Activated naive CD4-positive, alpha-beta T cell treated with anti-CD3 and anti-CD28 coated beads for 36 hours (primary cell): ENCODE data around the gene ZNF618. TPM values are rescaled to one million over a fixed set of nuclear protein-coding genes. Genes with fewer than 3 reads are reported as not detected.
A peak's percentile ranks its signal among the peaks of the same experiment; 100 is the strongest.

ENCODE experiments used
- CTCF ChIA-PET: fragments of 350-600 bp; sonication (Branson Sonifier 250); formaldehyde crosslinking; loops from one replicate; lab custom pipeline; 2021; ENCODE audit warnings: antibody characterized with exemption; lab: Charles Lee
- DNase-seq: peaks from one replicate; pipeline ENCODE4 v3.0.0-alpha.2; 2020
- H3K27ac Mint-ChIP-seq: one replicate; pipeline ENCODE4 v1.8.0; 2021; ENCODE audit warnings: mild to moderate bottlenecking, mixed read lengths
- H3K27me3 Mint-ChIP-seq: one replicate; pipeline ENCODE4 v1.8.0; 2021; ENCODE audit warnings: low read depth, mixed read lengths
- H3K36me3 Mint-ChIP-seq: one replicate; pipeline ENCODE4 v1.8.0; 2021; ENCODE audit warnings: low read depth, mixed read lengths
- H3K4me1 Mint-ChIP-seq: one replicate; pipeline ENCODE4 v1.8.0; 2021; ENCODE audit warnings: low read depth, mixed read lengths
- H3K4me3 Mint-ChIP-seq: one replicate; pipeline ENCODE4 v1.8.0; 2021; ENCODE audit warnings: mild to moderate bottlenecking, moderate library complexity, mixed read lengths
- H3K9me3 Mint-ChIP-seq: one replicate; pipeline ENCODE4 v1.8.0; 2021; ENCODE audit warnings: mixed read lengths
- intact Hi-C: fragments of 100-400 bp; cut with micrococcal nuclease; formaldehyde crosslinking; loops from one replicate; pipeline ENCODE4 v1.15.1; 2023
- total RNA-seq, 2 experiments: library from RNA; stranded (reverse); gene quantifications; one replicate each; pipeline ENCODE4 v1.2.3, GENCODE V29; 2021

The ZNF618 gene
- total RNA-seq, 2 experiments from 2014 or later: 0.02 to 0.10 TPM

- Mint-ChIP-seq H3K9me3 (no peaks in the 10 kb centered on the region), H3K36me3 (no peaks in the 10 kb centered on the region), H3K4me1 (no peaks in the 10 kb centered on the region), H3K27ac (no peak overlapping the region), H3K27me3 (no peaks in the 10 kb centered on the region), H3K4me3 (no peak overlapping the region)
- intact Hi-C loops: no loop called here
- CTCF ChIA-PET: no interaction called here
- DNase-seq: no peak
These were observed 81.8 kb downstream of the ZNF618 start for GRCh38 chr9:113957821-113958341.

GRCh38 chr9:113958556-113958955 lies 82.4 kb downstream of the ZNF618 start:
- Mint-ChIP-seq H3K4me1 (no peaks in the 10 kb centered on the region), H3K27ac (no peak overlapping the region), H3K36me3 (no peaks in the 10 kb centered on the region), H3K4me3 (no peak overlapping the region), H3K27me3 (no peaks in the 10 kb centered on the region), H3K9me3 (no peaks in the 10 kb centered on the region)
- no peak for DNase-seq
- intact Hi-C loops: no loop called here
- CTCF ChIA-PET: interaction anchor here (0.7 kb wide), 1 partner anchor 183 kb away, joined by 3 read pairs; no protein-coding TSS in a partner anchor

- Mint-ChIP-seq H3K36me3 (no peaks in the 10 kb centered on the region), H3K9me3 (no peaks in the 10 kb centered on the region), H3K27me3 (no peaks in the 10 kb centered on the region), H3K4me1 (no peaks in the 10 kb centered on the region), H3K27ac (no peak overlapping the region), H3K4me3 (no peak overlapping the region)
- DNase-seq: no peak
- CTCF ChIA-PET: interaction anchor here (0.6 kb wide), 1 partner anchor 128 kb away, joined by 3 read pairs; no protein-coding TSS in a partner anchor
- intact Hi-C loops: no loop called here
These were observed 84.7 kb downstream of the ZNF618 start for GRCh38 chr9:113960768-113961167.

DNA sequence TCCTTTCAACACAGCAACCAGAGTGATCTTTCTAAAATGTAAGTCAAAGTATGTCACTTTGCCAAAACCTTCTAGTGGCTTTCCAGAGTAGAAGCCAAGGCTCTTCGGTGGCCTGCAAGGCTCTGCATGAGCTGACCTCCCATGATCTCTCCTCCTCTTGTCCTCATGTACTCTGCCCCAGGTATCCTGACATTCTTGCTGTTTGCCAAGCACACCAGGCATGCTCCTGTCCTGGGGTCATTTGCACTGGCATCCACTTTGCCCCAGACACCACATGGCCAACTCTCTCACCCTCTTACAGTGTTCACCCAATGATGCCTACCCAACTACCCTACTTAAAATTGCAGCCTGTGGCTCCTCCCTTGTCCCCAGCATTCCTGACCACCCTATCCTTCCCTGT lies 86.3 kb downstream of the ZNF618 start:
- Mint-ChIP-seq H3K9me3 (no peaks in the 10 kb centered on the region), H3K4me3 (no peak overlapping the region), H3K27me3 (no peaks in the 10 kb centered on the region), H3K36me3 (no peaks in the 10 kb centered on the region), H3K27ac (no peak overlapping the region), H3K4me1 (no peaks in the 10 kb centered on the region)
- CTCF ChIA-PET: interaction anchor here (0.6 to 1.5 kb wide), 6 partner anchors 18 to 226 kb away, joined by 3 to 6 read pairs (median 3); no protein-coding TSS in a partner anchor
- intact Hi-C loops: no loop called here
- no peak for DNase-seq

DNA sequence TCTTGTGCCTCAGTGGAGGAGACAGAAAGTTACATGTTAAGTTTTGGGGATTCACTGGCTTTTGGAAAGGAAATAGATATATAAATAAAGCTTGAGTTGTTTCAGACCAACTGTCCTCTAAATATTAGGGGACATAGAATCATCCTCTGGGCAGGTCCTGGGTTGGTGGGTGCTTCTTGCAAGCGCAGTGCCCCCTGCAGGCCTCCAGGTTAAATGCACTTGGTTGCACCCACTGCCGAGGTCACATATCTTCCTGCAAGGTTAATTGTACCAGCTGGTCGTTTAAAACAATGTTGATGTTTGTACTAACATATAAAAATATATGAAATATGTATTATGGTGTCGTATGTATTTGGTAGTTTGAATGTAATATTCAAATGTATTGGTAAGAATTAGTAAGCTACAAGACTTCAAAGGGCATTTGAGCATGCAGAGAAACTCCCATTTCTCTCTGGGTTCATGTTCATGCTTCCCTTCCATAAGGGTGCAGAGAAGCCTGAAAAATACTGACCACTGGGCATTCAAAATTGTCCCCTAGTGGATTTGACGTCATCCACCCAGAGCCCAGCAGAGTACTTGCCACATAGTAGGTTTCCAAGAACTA lies 87.0 kb downstream of the ZNF618 start:
- CTCF ChIA-PET: interaction anchor here (0.5 to 1.5 kb wide), 11 partner anchors 14 to 256 kb away, joined by 3 to 6 read pairs (median 3); no protein-coding TSS in a partner anchor
- intact Hi-C loops: loop anchor here (1.0 kb wide), 2 partner anchors 156 to 226 kb away; no protein-coding TSS in a partner anchor
- Mint-ChIP-seq H3K4me3 (no peak overlapping the region), H3K27ac (no peak overlapping the region), H3K4me1 (no peaks in the 10 kb centered on the region), H3K9me3 (no peaks in the 10 kb centered on the region), H3K36me3 (no peaks in the 10 kb centered on the region), H3K27me3 (no peaks in the 10 kb centered on the region)
- DNase-seq: peak; percentile 63

DNA sequence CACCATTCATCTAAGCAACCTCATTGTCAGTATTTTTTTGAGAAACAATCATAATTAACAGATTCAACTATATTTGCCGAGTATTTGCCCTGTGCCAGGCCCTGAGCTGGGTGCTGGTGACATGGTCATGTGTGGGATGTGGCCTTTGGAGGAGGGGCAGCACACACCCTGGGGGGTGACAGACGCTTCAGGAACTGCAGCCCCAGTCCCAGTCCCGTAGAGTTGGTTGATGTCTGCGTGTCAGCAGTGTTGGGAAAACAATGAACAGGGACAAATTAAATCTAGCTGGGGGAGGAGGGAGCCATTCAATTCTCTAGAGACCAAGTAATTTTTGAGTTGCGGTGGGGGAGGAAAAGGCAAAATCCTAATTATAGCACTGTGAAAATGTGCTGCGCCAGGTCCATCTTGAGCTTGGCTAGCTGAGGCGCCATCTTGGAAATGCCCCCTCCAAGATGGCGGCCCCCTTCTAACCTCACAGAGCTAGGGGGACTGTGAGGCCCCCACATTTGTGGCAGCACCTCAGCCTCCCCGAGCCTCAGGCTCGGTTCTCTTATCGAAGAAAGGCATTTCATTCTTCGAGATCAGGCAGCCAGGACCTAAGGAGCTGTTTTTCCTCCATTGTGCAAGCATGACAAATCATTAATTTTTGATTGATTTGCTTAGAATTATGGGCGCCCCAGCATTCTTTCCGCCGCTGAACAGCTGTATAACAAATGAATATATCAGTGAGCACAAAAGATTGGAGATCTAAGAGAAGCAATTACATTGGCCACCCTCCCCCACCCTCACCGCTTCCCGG lies 87.8 kb downstream of the ZNF618 start:
- no peaks in the 10 kb centered on the region for H3K4me1 Mint-ChIP-seq
- no peaks in the 10 kb centered on the region for H3K9me3 Mint-ChIP-seq
- intact Hi-C loops: loop anchor here (1.0 kb wide), 2 partner anchors 157 to 227 kb away; no protein-coding TSS in a partner anchor
- no peak overlapping the region for H3K27ac Mint-ChIP-seq
- CTCF ChIA-PET: interaction anchor here (0.5 to 1.5 kb wide), 9 partner anchors 13 to 255 kb away, joined by 3 to 4 read pairs (median 3); no protein-coding TSS in a partner anchor
- no peaks in the 10 kb centered on the region for H3K27me3 Mint-ChIP-seq
- H3K36me3 Mint-ChIP-seq: no peaks in the 10 kb centered on the region
- no peak for DNase-seq
- no peak overlapping the region for H3K4me3 Mint-ChIP-seq

- Mint-ChIP-seq H3K9me3 (no peaks in the 10 kb centered on the region), H3K36me3 (no peaks in the 10 kb centered on the region), H3K27ac (no peak overlapping the region), H3K4me3 (no peak overlapping the region), H3K27me3 (no peaks in the 10 kb centered on the region), H3K4me1 (no peaks in the 10 kb centered on the region)
- no peak for DNase-seq
- CTCF ChIA-PET: interaction anchor here (0.6 to 1.4 kb wide), 2 partner anchors 47 to 164 kb away, joined by 4 read pairs; no protein-coding TSS in a partner anchor
- intact Hi-C loops: no loop called here
These were observed 88.5 kb downstream of the ZNF618 start for GRCh38 chr9:113964495-113965170.

DNA sequence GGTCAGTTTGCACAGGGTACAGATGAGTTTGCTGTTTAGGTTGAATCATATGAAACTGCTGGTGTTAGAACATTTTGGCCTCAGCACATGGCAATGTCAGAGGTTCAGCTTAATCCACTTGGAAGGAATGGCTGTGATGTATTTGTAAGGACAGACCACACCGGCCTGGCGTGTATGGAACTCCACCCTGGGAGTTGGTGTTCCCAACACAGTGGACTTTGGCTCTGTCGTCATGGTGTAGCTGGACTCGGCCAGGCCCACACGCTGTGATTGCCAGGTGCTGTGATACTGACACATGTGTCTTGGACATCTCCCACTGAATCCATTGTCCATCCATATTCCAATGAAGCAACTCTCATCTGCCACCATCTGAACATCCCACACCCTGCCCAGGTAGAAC lies 90.3 kb downstream of the ZNF618 start:
- no peak overlapping the region for H3K4me3 Mint-ChIP-seq
- intact Hi-C loops: no loop called here
- H3K27ac Mint-ChIP-seq: no peak overlapping the region
- DNase-seq: no peak
- H3K4me1 Mint-ChIP-seq: no peaks in the 10 kb centered on the region
- no peaks in the 10 kb centered on the region for H3K27me3 Mint-ChIP-seq
- no peaks in the 10 kb centered on the region for H3K36me3 Mint-ChIP-seq
- no peaks in the 10 kb centered on the region for H3K9me3 Mint-ChIP-seq
- CTCF ChIA-PET: no interaction called here

GRCh38 chr9:113967380-113967779 lies 91.3 kb downstream of the ZNF618 start:
- CTCF ChIA-PET: no interaction called here
- H3K4me3 Mint-ChIP-seq: no peak overlapping the region

DNA sequence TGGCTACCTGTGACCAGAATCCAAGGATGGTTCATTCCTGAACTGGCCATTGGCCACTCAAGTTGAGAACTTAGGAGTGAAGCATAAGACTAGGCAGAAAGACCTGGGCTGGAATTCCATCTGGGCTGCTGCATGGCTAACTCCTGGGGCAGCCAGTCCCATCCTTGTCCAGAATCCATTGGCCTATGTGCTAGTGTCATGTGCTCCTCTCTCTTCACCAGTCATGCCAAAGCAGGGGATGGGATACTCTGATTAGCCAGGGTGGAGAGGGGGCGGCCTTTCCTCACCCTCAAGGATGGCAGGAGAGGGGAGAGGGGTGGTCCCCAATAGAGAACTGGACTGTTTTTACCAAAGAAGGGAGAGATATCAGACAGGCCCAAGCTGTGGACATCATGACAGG lies 93.2 kb downstream of the ZNF618 start:
- Mint-ChIP-seq H3K36me3 (no peaks in the 10 kb centered on the region), H3K9me3 (no peaks in the 10 kb centered on the region), H3K4me3 (no peak overlapping the region), H3K27ac (no peak overlapping the region), H3K4me1 (no peaks in the 10 kb centered on the region), H3K27me3 (no peaks in the 10 kb centered on the region)
- CTCF ChIA-PET: interaction anchor here (0.6 kb wide), 1 partner anchor 350 kb away, joined by 3 read pairs; no protein-coding TSS in a partner anchor
- no peak for DNase-seq
- intact Hi-C loops: no loop called here

More at GRCh38 chr9:113967380-113967779, 91.3 kb downstream of the ZNF618 start:
- no peak overlapping the region for H3K27ac Mint-ChIP-seq
- intact Hi-C loops: no loop called here
- H3K27me3 Mint-ChIP-seq: no peaks in the 10 kb centered on the region
- H3K4me1 Mint-ChIP-seq: no peaks in the 10 kb centered on the region
- DNase-seq: no peak
- H3K36me3 Mint-ChIP-seq: no peaks in the 10 kb centered on the region
- no peaks in the 10 kb centered on the region for H3K9me3 Mint-ChIP-seq

GRCh38 chr9:113973226-113973625 lies 97.1 kb downstream of the ZNF618 start:
- H3K4me3 Mint-ChIP-seq: no peak overlapping the region
- intact Hi-C loops: no loop called here
- no peaks in the 10 kb centered on the region for H3K9me3 Mint-ChIP-seq
- H3K4me1 Mint-ChIP-seq: no peaks in the 10 kb centered on the region
- no peaks in the 10 kb centered on the region for H3K36me3 Mint-ChIP-seq
- CTCF ChIA-PET: interaction anchor here (0.8 kb wide), 1 partner anchor 514 kb away, joined by 4 read pairs; no protein-coding TSS in a partner anchor
- DNase-seq: no peak
- H3K27ac Mint-ChIP-seq: no peak overlapping the region
- H3K27me3 Mint-ChIP-seq: no peaks in the 10 kb centered on the region

GRCh38 chr9:113973963-113974413 lies 97.9 kb downstream of the ZNF618 start:
- H3K4me3 Mint-ChIP-seq: no peak overlapping the region
- H3K4me1 Mint-ChIP-seq: no peaks in the 10 kb centered on the region
- no peaks in the 10 kb centered on the region for H3K27me3 Mint-ChIP-seq
- intact Hi-C loops: no loop called here
- no peak overlapping the region for H3K27ac Mint-ChIP-seq
- CTCF ChIA-PET: no interaction called here
- no peaks in the 10 kb centered on the region for H3K9me3 Mint-ChIP-seq
- no peaks in the 10 kb centered on the region for H3K36me3 Mint-ChIP-seq
- DNase-seq: no peak
